H1 (cell line): ENCODE data around the gene GOLGA2. TPM values are rescaled to one million over a fixed set of nuclear protein-coding genes. Genes with fewer than 3 reads are reported as not detected.

Experiments
- BRCA1 ChIP-seq: IDR thresholded peaks from 2 replicates; pipeline ENCODE4 v1.6.1; 2012; ENCODE audit warnings: low read depth, low read length, improper control_type of control experiment
- CREB1 ChIP-seq: IDR thresholded peaks from 2 replicates; pipeline ENCODE4 v1.6.1; 2012; ENCODE audit warnings: inconsistent platforms
- EP300 ChIP-seq, 2 experiments: IDR thresholded peaks; 1 replicate in 1 of 2; 2 replicates in 1 of 2; pipeline ENCODE4 v1.6.1; 2011 to 2012; ENCODE audit warnings: low read depth in 2 of 2, low read length in 2 of 2, mild to moderate bottlenecking in 2 of 2, borderline replicate concordance in 1 of 2, inconsistent platforms in 1 of 2, moderate library complexity in 1 of 2
- FOSL1 ChIP-seq: IDR thresholded peaks from 2 replicates; pipeline ENCODE4 v1.6.1; 2011; ENCODE audit warnings: mild to moderate bottlenecking, low read depth, low read length, moderate library complexity; ENCODE audit not compliant: insufficient read depth
- GABPA ChIP-seq: IDR thresholded peaks from 2 replicates; pipeline ENCODE4 v1.6.1; 2011; ENCODE audit warnings: mild to moderate bottlenecking, low read length, moderate library complexity, borderline replicate concordance; ENCODE audit not compliant: insufficient read depth
- HDAC6 ChIP-seq: IDR thresholded peaks from one replicate; pipeline ENCODE4 v1.7.1; 2012; ENCODE audit warnings: low read depth, mild to moderate bottlenecking, inconsistent platforms, low read length, moderate library complexity
- NANOG ChIP-seq: IDR thresholded peaks from 2 replicates; pipeline ENCODE4 v1.6.1; 2011; ENCODE audit warnings: low read length, low read depth, mild to moderate bottlenecking, inconsistent platforms; ENCODE audit not compliant: insufficient read depth, poor library complexity, severe bottlenecking
- NRF1 ChIP-seq: IDR thresholded peaks from 2 replicates; pipeline ENCODE4 v1.6.1; 2011; ENCODE audit warnings: mild to moderate bottlenecking, low read depth, low read length, improper control_type of control experiment
- POLR2A ChIP-seq, 2 experiments: IDR thresholded peaks; 1 replicate in 1 of 2; 2 replicates in 1 of 2; pipeline ENCODE4 v1.6.1; 2011; ENCODE audit warnings: low read depth in 2 of 2, low read length in 2 of 2, mild to moderate bottlenecking in 2 of 2; ENCODE audit errors: control extremely low read depth in 1 of 2
- RAD21 ChIP-seq, 2 experiments: IDR thresholded peaks in 1 of 2; conservative IDR thresholded peaks in 1 of 2; 2 replicates each; pipeline ENCODE4 v1.6.1; 2011; ENCODE audit warnings: low read depth in 2 of 2, low read length in 2 of 2, improper control_type of control experiment in 1 of 2, inconsistent platforms in 1 of 2, mild to moderate bottlenecking in 1 of 2, moderate library complexity in 1 of 2
- RBBP5 ChIP-seq: IDR thresholded peaks from 2 replicates; pipeline ENCODE4 v1.7.1; 2012; ENCODE audit warnings: low read depth, mild to moderate bottlenecking, inconsistent platforms, low read length, moderate library complexity, borderline replicate concordance
- polyA plus RNA-seq, 7 experiments: library from polyadenylated mRNA; depleted of rRNA in 3 of 7; stranded (reverse) in 5 of 7; unstranded in 2 of 7; fragments of >200 nt in 5 of 7; fragments of 200-250 nt in 2 of 7; gene quantifications; 1 replicate in 5 of 7; 2 replicates in 1 of 7; 4 replicates in 1 of 7; pipeline versions ENCODE4 v1.2.1 to v1.2.3, GENCODE V29; 2011 to 2013; ENCODE audit warnings: missing spikeins in 2 of 7, mixed read lengths in 2 of 7
- total RNA-seq: library from RNA; stranded (reverse); fragmentation: NEBNext Ultra II Directional; extraction: Animal tissue kit (Norgen Biotek cat#: 25700); gene quantifications from 2 replicates; pipeline ENCODE4 v1.2.1, GENCODE V29; 2021
- TF ChIP-seq, protein P1 (sequence below): IDR thresholded peaks from 2 replicates; pipeline ENCODE4 v1.6.1; 2012; ENCODE audit warnings: inconsistent platforms
- TF ChIP-seq, protein P2 (sequence below): IDR thresholded peaks from 2 replicates; pipeline ENCODE4 v1.6.1; 2011; ENCODE audit warnings: low read depth, mild to moderate bottlenecking, low read length; ENCODE audit not compliant: insufficient read depth

Gene GOLGA2
- total and polyA plus RNA-seq, 2 of the 8 experiments (the other 6 are each of a cell fraction or from before 2014, with no cell fraction given) = 13.1 to 43.6 TPM

- TF ChIP-seq RBBP5 (0 out of 2 replicates have a peak, but pooled peaks have one; percentile 1), POLR2A (IDR thresholded peaks at IDR 0.05; ENCODE audit: control extremely low read depth in 1 of 2, low read depth in 2 of 2, low read length in 2 of 2) (peak in 1 of 2 experiments; percentile 37; a peak in 1 of 3 replicates), FOSL1 (no peak), RAD21 (IDR thresholded peaks at IDR 0.05 in 1 of 2, conservative IDR thresholded peaks at IDR 0.05 in 1 of 2; ENCODE audit: low read depth in 2 of 2, low read length in 2 of 2) (peak; percentile 39 to 59; a peak in 3 of 4 replicates), BRCA1 (no peak), HDAC6 (no peak), NANOG (peak; percentile 90), CREB1 (no peak), GABPA (peak; percentile 57; the same call in 1 of the 2 replicates), NRF1 (no peak), EP300 (IDR thresholded peaks at IDR 0.05; ENCODE audit: borderline replicate concordance in 1 of 2, low read depth in 2 of 2, low read length in 2 of 2) (0 out of 3 replicates have a peak, but pooled peaks of 1 of the 2 experiments have one; percentile 21)
- TF ChIP-seq, protein P1, sequence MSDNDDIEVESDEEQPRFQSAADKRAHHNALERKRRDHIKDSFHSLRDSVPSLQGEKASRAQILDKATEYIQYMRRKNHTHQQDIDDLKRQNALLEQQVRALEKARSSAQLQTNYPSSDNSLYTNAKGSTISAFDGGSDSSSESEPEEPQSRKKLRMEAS = no peak
- TF ChIP-seq, protein P2, sequence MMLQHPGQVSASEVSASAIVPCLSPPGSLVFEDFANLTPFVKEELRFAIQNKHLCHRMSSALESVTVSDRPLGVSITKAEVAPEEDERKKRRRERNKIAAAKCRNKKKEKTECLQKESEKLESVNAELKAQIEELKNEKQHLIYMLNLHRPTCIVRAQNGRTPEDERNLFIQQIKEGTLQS = 0 out of 2 replicates have a peak, but pooled peaks have one; percentile 28
Observed at GRCh38 chr9:128254855-128255759, 20.7 kb downstream of the GOLGA2 start (continued).
